Measurements from ENCODE around the gene IARS2.
"Not testable (repeated sequence)": the region's sequence is repeated elsewhere in the genome, so short reads cannot be mapped to it uniquely, and the experiment has no call there.

IARS2 gene

GRCh38 chr1:220094016-220094911 lies at the start of gene IARS2:
Gene IARS2 (plus strand): TSS chr1:220094132. CDS start chr1:220094217, 85 bp downstream.
- DNase-seq, result peak; percentile 95

GRCh38 chr1:220044678-220045355 lies 49.1 kb upstream of the IARS2 start:
- no peak for DNase-seq

DNA sequence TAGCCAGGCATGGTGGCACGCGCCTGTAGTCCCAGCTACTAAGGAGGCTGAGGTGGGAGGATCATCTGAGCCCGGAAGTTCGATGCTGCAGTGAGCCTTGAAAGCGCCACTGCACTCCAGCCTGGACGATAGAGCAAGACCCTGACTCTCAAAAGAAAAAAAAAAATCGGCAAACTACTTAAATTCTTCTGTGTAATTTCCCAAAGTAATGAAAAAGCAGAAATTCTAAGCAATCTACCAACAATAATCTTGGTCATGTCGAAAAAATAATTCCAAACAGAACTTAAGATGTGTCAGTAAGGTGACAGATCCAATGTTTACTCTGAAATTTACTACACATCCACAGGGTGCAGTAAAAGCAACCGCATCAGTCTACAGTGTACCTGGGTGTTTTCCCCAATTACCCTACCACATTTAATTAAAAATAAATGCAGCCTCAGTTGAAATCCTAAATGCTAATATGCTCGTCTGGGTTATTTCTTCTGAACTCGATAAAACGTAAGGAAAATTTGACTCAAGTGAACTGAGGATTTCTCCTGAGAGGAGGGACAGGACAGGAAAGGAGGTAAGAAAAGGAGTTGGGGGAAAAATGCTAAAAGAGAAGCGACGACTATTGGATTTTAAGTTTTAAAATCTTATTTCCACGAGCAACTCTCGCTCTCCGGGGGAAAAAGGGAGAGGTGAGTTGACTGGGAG lies 48.4 kb upstream of the IARS2 start:
- peak; percentile 25 for DNase-seq

DNA sequence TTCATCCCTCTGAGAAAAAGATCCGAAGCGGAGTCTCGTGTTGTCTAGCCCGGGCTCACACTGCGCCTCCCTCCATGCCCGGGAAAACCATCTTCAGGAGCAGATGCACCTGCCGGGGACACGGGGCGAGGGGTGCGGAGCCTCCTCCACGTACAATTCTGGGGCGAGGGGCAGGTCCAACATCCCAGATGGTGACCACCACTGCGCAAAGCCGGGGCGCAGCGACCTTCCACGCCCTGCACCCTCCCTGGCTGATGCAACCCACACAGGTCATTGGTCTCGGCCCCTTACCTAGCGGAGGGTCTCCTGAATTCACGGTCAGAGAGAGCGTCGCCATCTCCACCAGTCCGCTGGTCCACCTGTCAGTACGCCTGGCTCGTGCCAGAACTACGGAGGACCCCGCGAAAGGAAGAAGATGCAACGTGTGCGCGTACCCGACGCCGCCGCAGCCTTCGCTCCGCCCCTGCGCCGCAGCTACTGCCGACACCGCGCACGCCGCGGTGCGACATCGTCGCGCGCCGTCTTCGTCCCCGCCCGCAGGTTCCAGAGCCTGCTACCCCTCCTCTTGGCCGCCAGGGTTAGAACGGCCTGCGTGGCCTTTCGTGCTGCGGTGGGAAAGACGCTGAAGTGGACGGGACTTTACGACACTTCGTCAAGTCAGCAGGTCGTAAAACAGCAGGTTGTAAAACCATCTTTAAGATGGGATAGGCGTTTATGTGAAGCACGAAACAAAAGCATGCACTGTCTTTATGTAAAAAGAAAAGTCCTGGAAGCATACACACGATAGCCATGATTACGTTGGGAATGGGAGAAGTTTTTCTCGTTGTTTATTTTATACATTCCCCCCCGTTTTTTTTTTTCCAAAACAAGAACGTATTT lies 47.6 kb upstream of the IARS2 start, which contains the start of gene EPRS1:
EPRS1 (minus strand) TSS at position 454 of the 879 bp plus-strand sequence; CDS start at position 337, 117 bp downstream.
- peak; percentile 90 to 93 for DNase-seq

GRCh38 chr1:220056374-220056773 lies 37.6 kb upstream of the IARS2 start:
- no peak for DNase-seq

- DNase-seq, result no peak
These were observed 33.1 kb upstream of the IARS2 start for GRCh38 chr1:220060876-220061275.

- no peak for DNase-seq
These were observed 31.3 kb upstream of the IARS2 start for GRCh38 chr1:220062629-220063028.

- DNase-seq, result no peak
These were observed 26.4 kb upstream of the IARS2 start for GRCh38 chr1:220067269-220068204.

DNA sequence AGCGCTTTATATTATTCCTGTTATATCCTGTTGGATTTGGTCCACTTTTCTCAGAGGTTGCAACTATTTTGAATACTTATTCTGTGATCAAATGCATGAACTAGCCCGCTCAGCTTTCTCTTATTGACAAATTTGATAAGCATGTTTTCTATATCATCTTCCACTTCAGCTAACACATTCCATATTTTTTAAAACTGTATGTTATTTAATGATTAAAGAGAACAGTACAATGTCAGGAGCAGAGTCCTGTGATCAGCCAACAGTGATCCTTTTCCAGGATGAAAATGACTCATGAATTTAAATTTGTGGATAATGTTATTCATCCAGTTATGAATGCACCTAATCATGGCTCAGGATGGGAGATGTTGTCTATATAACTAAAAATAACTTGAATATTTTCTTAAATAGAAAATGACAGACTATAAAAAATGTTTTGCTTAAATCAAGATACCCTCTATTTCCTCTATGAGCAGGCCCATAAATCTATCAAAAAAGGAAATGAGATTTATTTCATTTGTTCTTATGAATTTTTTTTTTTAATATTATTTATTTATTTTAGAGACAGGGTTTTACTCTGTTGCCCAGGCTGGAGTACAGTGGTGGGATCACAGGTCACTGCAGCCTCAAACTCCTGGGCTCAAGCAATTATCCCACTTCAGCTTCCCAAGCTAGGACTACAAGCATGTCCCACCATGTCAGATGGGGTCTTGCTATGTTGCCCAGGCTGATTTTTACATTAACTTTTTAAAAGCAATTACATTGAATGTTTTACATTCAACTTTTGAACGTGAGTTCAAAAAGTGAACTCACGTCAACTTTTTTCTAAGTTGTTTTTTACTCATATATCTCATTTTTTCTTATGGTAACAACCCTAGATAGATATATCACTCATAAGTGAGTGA lies 16.8 kb upstream of the IARS2 start:
- DNase-seq, result no peak

GRCh38 chr1:220077887-220078286 lies 16.0 kb upstream of the IARS2 start:
- DNase-seq, result no peak

DNA sequence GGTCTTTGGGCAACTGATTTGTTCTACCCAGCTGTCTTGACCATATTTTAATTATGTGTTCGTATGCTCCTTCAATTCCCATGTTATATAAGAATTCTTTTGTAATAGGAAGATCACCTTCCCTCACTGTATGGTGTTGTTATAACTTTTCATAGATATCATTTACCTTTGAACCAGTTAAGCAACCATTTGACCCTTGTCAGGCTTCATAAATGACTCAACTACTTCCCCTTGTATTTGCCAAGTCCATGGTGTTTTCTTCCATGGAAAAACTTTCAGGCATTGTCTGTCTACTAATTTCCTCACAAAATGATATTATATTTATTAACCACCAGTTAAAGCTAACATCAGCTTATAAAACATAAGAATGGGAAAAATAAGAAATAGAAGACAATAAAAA lies 9.5 kb upstream of the IARS2 start:
- no peak for DNase-seq

- not testable (repeated sequence) for DNase-seq
These were observed 7.7 kb upstream of the IARS2 start for GRCh38 chr1:220086261-220086686.

GRCh38 chr1:220089650-220090556 lies 4.0 kb upstream of the IARS2 start, which contains the start of gene BPNT1:
Gene BPNT1 (minus strand): TSS chr1:220089788. CDS start chr1:220079846, 9,942 bp downstream.
- peak; percentile 99 for DNase-seq

- no peak for DNase-seq
These were observed 1.2 kb upstream of the IARS2 start for GRCh38 chr1:220092694-220093093.

- DNase-seq, result no peak
These were observed 444 bp upstream of the IARS2 start for GRCh38 chr1:220093361-220094015.

DNA sequence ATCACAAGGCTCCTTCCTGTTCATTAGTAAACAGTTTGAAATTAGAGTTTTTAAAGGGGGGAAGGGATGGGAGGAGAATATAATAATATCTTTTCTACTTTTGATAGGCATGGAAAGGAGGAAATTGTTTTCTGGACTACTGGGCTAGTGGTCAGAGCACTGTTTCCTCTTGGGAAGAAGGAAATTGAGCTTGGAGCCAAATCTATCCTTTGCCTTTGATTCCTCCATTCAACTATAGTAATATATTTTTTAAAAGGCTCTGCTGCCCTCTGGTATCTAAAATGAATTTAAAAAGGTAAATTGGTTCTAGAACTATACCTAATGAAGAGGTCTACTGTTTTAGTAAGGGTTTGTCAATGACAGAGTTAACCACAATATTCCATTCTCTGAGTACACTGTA lies 5.9 kb downstream of the IARS2 start:
- no peak for DNase-seq

- not testable (repeated sequence) for DNase-seq
These were observed 16.5 kb downstream of the IARS2 start for GRCh38 chr1:220110473-220110872.

DNA sequence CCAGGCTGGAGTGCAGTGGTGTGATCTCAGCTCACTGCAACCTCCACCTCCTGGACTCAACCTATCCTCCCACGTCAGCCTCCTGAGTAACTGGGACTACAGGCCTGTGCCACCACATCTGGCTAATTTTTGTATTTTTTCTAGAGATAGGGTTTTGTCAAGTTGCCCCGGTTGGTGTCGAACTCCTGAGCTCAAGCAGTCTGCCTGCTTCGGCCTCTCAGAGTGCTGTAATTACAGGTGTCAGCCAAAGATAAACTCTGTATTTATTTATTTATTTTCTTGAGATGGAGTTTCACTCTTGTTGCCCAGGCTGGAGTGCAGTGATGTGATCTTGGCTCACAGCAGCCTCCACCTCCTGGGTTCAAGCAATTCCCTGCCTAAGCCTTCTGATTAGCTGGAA lies 18.7 kb downstream of the IARS2 start:
- DNase-seq, result not testable (repeated sequence)
